Measurements from ENCODE around the gene TADA2B. TPM values are rescaled to one million over a fixed set of nuclear protein-coding genes. Genes with fewer than 3 reads are reported as not detected.

The TADA2B gene
- total RNA-seq, 1 experiment from 2014 or later: 15.2 TPM

DNA sequence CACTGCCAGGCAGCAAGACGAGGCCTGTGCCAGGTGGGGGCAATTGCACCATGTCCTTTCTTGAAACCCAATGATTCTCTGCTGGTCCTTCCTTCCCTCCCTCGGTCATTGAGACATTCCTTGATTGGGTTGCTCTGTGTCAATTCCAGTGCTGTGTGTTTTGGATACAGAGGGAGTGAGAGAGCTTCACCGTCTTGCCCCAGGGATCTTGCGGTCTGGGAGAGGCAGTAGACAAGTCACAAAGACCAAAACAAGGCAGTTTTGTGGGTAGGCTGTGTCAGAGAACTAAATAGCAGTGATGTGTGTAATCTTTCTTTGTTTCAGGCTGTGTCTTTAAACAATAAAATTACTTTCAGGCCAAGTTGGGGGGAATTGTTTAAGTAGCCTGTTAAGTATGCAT is 38.8 kb upstream of the TADA2B start:
- H3K27ac ChIP-seq (ENCODE audit: low read depth, low read length, poor library complexity, severe bottlenecking): no peak overlapping the region
- H3K36me3 ChIP-seq (ENCODE audit: insufficient read depth, low read length, poor library complexity, severe bottlenecking): peaks cover 48% of the 10 kb centered on the region
- no peaks in the 10 kb centered on the region for H3K27me3 ChIP-seq (replicated peaks; ENCODE audit: insufficient read depth, low read depth, low read length, poor library complexity)
- no peak overlapping the region for H3K4me3 ChIP-seq (ENCODE audit: low read depth, low read length, poor library complexity, severe bottlenecking)
- intact Hi-C loops (cut with micrococcal nuclease; ENCODE audit: unreplicated experiment): no loop called here
- no peaks in the 10 kb centered on the region for H3K4me1 ChIP-seq (ENCODE audit: insufficient read depth, low read length, poor library complexity, severe bottlenecking)
- no peaks in the 10 kb centered on the region for H3K9me3 ChIP-seq (ENCODE audit: low read depth, low read length, poor library complexity, severe bottlenecking)
- DNase-seq (ENCODE audit: low spot score): no peak
- ChIA-PET CTCF (no interaction called here), POLR2A (ENCODE audit: low non-redundant PET) (no interaction called here)
- TF ChIP-seq, protein P1, sequence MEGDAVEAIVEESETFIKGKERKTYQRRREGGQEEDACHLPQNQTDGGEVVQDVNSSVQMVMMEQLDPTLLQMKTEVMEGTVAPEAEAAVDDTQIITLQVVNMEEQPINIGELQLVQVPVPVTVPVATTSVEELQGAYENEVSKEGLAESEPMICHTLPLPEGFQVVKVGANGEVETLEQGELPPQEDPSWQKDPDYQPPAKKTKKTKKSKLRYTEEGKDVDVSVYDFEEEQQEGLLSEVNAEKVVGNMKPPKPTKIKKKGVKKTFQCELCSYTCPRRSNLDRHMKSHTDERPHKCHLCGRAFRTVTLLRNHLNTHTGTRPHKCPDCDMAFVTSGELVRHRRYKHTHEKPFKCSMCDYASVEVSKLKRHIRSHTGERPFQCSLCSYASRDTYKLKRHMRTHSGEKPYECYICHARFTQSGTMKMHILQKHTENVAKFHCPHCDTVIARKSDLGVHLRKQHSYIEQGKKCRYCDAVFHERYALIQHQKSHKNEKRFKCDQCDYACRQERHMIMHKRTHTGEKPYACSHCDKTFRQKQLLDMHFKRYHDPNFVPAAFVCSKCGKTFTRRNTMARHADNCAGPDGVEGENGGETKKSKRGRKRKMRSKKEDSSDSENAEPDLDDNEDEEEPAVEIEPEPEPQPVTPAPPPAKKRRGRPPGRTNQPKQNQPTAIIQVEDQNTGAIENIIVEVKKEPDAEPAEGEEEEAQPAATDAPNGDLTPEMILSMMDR (conservative IDR thresholded peaks at IDR 0.05; ENCODE audit: low read depth, low read length): no peak
- TF ChIP-seq EZH2 (IDR thresholded peaks at IDR 0.05; ENCODE audit: borderline replicate concordance, low read depth, low read length, poor library complexity, severe bottlenecking): no peak
- BruUV-seq (replicated peaks): no TSS peak

DNA sequence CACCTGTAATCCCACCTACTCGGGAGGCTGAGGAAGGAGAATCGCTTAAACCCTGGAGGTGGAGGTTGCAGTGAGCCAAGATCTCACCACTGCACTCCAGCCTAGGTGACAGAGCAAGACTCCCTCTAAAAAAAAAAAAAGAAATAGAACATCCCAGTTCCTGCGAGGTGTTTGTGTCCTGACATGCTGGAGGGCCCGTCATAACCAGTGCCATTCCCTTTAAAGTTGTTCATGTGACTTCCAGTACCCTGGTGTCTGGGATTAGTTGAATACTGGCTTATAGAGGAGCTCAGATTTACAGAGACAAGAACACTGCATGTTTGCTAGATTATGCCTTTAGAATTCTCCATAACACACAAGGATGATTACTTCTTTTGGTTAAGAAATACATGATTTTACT is 37.6 kb upstream of the TADA2B start:
- CTCF ChIA-PET: no interaction called here
- POLR2A ChIA-PET (ENCODE audit: low non-redundant PET): no interaction called here
- DNase-seq (ENCODE audit: low spot score): no peak
- Histone ChIP-seq H3K27ac (ENCODE audit: low read depth, low read length, poor library complexity, severe bottlenecking) (no peak overlapping the region), H3K27me3 (replicated peaks; ENCODE audit: insufficient read depth, low read depth, low read length, poor library complexity) (no peaks in the 10 kb centered on the region), H3K4me3 (ENCODE audit: low read depth, low read length, poor library complexity, severe bottlenecking) (no peak overlapping the region), H3K36me3 (ENCODE audit: insufficient read depth, low read length, poor library complexity, severe bottlenecking) (peaks cover 36% of the 10 kb centered on the region), H3K4me1 (ENCODE audit: insufficient read depth, low read length, poor library complexity, severe bottlenecking) (no peaks in the 10 kb centered on the region), H3K9me3 (ENCODE audit: low read depth, low read length, poor library complexity, severe bottlenecking) (no peaks in the 10 kb centered on the region)
- TF ChIP-seq EZH2 (IDR thresholded peaks at IDR 0.05; ENCODE audit: borderline replicate concordance, low read depth, low read length, poor library complexity, severe bottlenecking): no peak
- TF ChIP-seq, protein P1 (conservative IDR thresholded peaks at IDR 0.05; ENCODE audit: low read depth, low read length): no peak
- no TSS peak for BruUV-seq (replicated peaks)
- intact Hi-C loops (cut with micrococcal nuclease; ENCODE audit: unreplicated experiment): no loop called here

DNA sequence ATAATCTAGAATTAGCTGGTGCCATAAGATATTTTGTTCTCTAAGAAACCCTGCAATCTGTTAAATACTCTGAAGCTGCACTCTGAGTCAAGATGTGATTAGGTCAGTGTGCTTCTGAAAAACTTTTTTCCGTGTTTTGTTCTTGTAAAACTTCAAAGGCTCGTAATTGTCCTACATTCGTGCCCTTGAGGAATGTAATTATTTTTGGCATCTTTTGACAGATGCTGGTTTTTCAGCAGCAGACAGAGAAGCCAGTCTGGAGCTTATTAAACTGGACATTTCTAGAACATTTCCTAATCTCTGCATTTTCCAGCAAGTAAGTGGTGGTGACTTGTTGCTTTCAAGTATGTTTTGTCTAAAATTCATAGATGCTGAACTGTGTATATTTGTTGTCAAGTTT is 36.8 kb upstream of the TADA2B start:
- Histone ChIP-seq H3K9me3 (ENCODE audit: low read depth, low read length, poor library complexity, severe bottlenecking) (no peaks in the 10 kb centered on the region), H3K27me3 (replicated peaks; ENCODE audit: insufficient read depth, low read depth, low read length, poor library complexity) (no peaks in the 10 kb centered on the region), H3K4me3 (ENCODE audit: low read depth, low read length, poor library complexity, severe bottlenecking) (no peak overlapping the region), H3K27ac (ENCODE audit: low read depth, low read length, poor library complexity, severe bottlenecking) (no peak overlapping the region), H3K4me1 (ENCODE audit: insufficient read depth, low read length, poor library complexity, severe bottlenecking) (no peaks in the 10 kb centered on the region), H3K36me3 (ENCODE audit: insufficient read depth, low read length, poor library complexity, severe bottlenecking) (peaks cover 33% of the 10 kb centered on the region)
- ChIA-PET CTCF (no interaction called here), POLR2A (ENCODE audit: low non-redundant PET) (no interaction called here)
- no TSS peak for BruUV-seq (replicated peaks)
- intact Hi-C loops (cut with micrococcal nuclease; ENCODE audit: unreplicated experiment): no loop called here
- no peak for DNase-seq (ENCODE audit: low spot score)
- no peak for TF ChIP-seq EZH2 (IDR thresholded peaks at IDR 0.05; ENCODE audit: borderline replicate concordance, low read depth, low read length, poor library complexity, severe bottlenecking)
- TF ChIP-seq, protein P1 (conservative IDR thresholded peaks at IDR 0.05; ENCODE audit: low read depth, low read length): no peak
